ENCODE results near the gene APLNR. TPM values are rescaled to one million over a fixed set of nuclear protein-coding genes. Genes with fewer than 3 reads are reported as not detected.
A peak's percentile ranks its signal among the peaks of the same experiment; 100 is the strongest.

The APLNR gene
- total and polyA plus RNA-seq, 2 donors (not counting 3 experiments of a cell fraction or from before 2014, with no cell fraction given) = 0.04 to 0.38 TPM

- dilution Hi-C loops (cut with MboI; ENCODE audit: extremely low pct_ligation_motif_present, low sequenced_read_pairs) = no loop called here
- no peak for FAIRE-seq
These were observed 33.1 kb downstream of the APLNR start for GRCh38 chr11:57203882-57204480.

GRCh38 chr11:57203359-57203758, 33.7 kb downstream of the APLNR start:
- no peaks in the 10 kb centered on the region for H4K20me1 ChIP-seq (replicated peaks; ENCODE audit: control insufficient read depth, extremely low read depth, insufficient read depth, low read length)
- no peak overlapping the region for H2AFZ ChIP-seq (ENCODE audit: low read depth, low read length)
- H3K27ac ChIP-seq (ENCODE audit: insufficient read depth, low read depth, low read length) = no peak overlapping the region
- dilution Hi-C loops (cut with MboI; ENCODE audit: extremely low pct_ligation_motif_present, low sequenced_read_pairs) = no loop called here
- ChIA-PET CTCF (interaction anchor here (3.7 kb wide), 1 partner anchor 46 kb away, joined by 26 read pairs; no protein-coding TSS in a partner anchor), POLR2A (interaction anchor here (0.6 kb wide), 1 partner anchor 10 kb away, joined by 3 read pairs; no protein-coding TSS in a partner anchor)
- no peaks in the 10 kb centered on the region for H3K9me3 ChIP-seq (replicated peaks; ENCODE audit: control insufficient read depth, insufficient read depth, low read length)
- DNase-seq (ENCODE audit: low read depth, low spot score) (peak; percentile 60), FAIRE-seq (no peak)
- H3K4me2 ChIP-seq (ENCODE audit: insufficient read depth, low read length) = no peak overlapping the region
- BruUV-seq (replicated peaks) = no TSS peak
- TF ChIP-seq MAX (IDR thresholded peaks at IDR 0.05; ENCODE audit: insufficient read depth, insufficient read length) (no peak), MYC (IDR thresholded peaks at IDR 0.05; ENCODE audit: low read depth, low read length) (no peak)
- H3K4me3 ChIP-seq (replicated peaks in 1 of 3; ENCODE audit: insufficient read depth in 1 of 3, low read depth in 1 of 3, low read length in 3 of 3) = no peak overlapping the region
- H3K9me1 ChIP-seq (replicated peaks; ENCODE audit: control insufficient read depth, extremely low read depth, insufficient read depth, low read length) = no peaks in the 10 kb centered on the region
- peaks cover 5 to 6% of the 10 kb centered on the region in 2 experiments for H3K27me3 ChIP-seq (ENCODE audit: control insufficient read depth in 2 of 2, insufficient read depth in 2 of 2, low read length in 2 of 2)
- no peaks in the 10 kb centered on the region for H3K4me1 ChIP-seq (ENCODE audit: control insufficient read depth, extremely low read depth, insufficient read depth, low read length)
- no peaks in the 10 kb centered on the region for H3K36me3 ChIP-seq (ENCODE audit: control insufficient read depth in 2 of 2, extremely low read depth in 1 of 2, insufficient read depth in 2 of 2, low read length in 2 of 2)
- H3K79me2 ChIP-seq (ENCODE audit: control insufficient read depth, insufficient read depth, low read length) = no peaks in the 10 kb centered on the region
- intact Hi-C loops (cut with micrococcal nuclease) = no loop called here
- no peak overlapping the region for H3K9ac ChIP-seq (replicated peaks; ENCODE audit: extremely low read depth, insufficient read depth, low read length)

More at GRCh38 chr11:57203882-57204480, 33.1 kb downstream of the APLNR start:
- no peaks in the 10 kb centered on the region for H3K79me2 ChIP-seq (ENCODE audit: control insufficient read depth, insufficient read depth, low read length)
- TF ChIP-seq GATA2 (IDR thresholded peaks at IDR 0.05; ENCODE audit: insufficient read depth, insufficient read length, low read depth, low read length) (no peak), EZH2 (IDR thresholded peaks at IDR 0.05; ENCODE audit: borderline replicate concordance, low read depth, low read length, severe bottlenecking) (no peak), POLR2AphosphoS5 (IDR thresholded peaks at IDR 0.05; ENCODE audit: insufficient read depth, low read depth, low read length) (no peak)
- intact Hi-C loops (cut with micrococcal nuclease) = no loop called here
- H3K4me2 ChIP-seq (ENCODE audit: insufficient read depth, low read length) = no peak overlapping the region
- no peaks in the 10 kb centered on the region for H3K36me3 ChIP-seq (ENCODE audit: control insufficient read depth in 2 of 2, extremely low read depth in 1 of 2, insufficient read depth in 2 of 2, low read length in 2 of 2)
- CTCF ChIA-PET = interaction anchor here (3.7 kb wide), 1 partner anchor 45 kb away, joined by 26 read pairs; no protein-coding TSS in a partner anchor
- POLR2A ChIA-PET = interaction anchor here (0.6 kb wide), 1 partner anchor 9 kb away, joined by 3 read pairs; no protein-coding TSS in a partner anchor
- BruUV-seq (replicated peaks) = no TSS peak
- H4K20me1 ChIP-seq (replicated peaks; ENCODE audit: control insufficient read depth, extremely low read depth, insufficient read depth, low read length) = no peaks in the 10 kb centered on the region
- no peak overlapping the region for H3K27ac ChIP-seq (ENCODE audit: insufficient read depth, low read depth, low read length)
- H2AFZ ChIP-seq (ENCODE audit: low read depth, low read length) = no peak overlapping the region
- peaks cover 5 to 6% of the 10 kb centered on the region in 2 experiments for H3K27me3 ChIP-seq (ENCODE audit: control insufficient read depth in 2 of 2, insufficient read depth in 2 of 2, low read length in 2 of 2)
- H3K9ac ChIP-seq (replicated peaks; ENCODE audit: extremely low read depth, insufficient read depth, low read length) = no peak overlapping the region
- H3K9me1 ChIP-seq (replicated peaks; ENCODE audit: control insufficient read depth, extremely low read depth, insufficient read depth, low read length) = no peaks in the 10 kb centered on the region
- no peak overlapping the region for H3K4me3 ChIP-seq (replicated peaks in 1 of 3; ENCODE audit: insufficient read depth in 1 of 3, low read depth in 1 of 3, low read length in 3 of 3)
- no peaks in the 10 kb centered on the region for H3K4me1 ChIP-seq (ENCODE audit: control insufficient read depth, extremely low read depth, insufficient read depth, low read length)
- no peak for DNase-seq (ENCODE audit: low read depth, low spot score)
- no peaks in the 10 kb centered on the region for H3K9me3 ChIP-seq (replicated peaks; ENCODE audit: control insufficient read depth, insufficient read depth, low read length)
